ENCODE results near the gene CLDN3.

GRCh38 chr7:73766556-73767229 lies 3.4 kb downstream of the CLDN3 start:
- TF ChIP-seq CTCF (IDR thresholded peaks at IDR 0.05) (no peak), POLR2A (IDR thresholded peaks at IDR 0.05) (no peak)
